ENCODE measurements around the gene TBK1.

Gene TBK1

GRCh38 chr12:64451687-64452558, at the start of gene TBK1:
TSS of gene TBK1 (plus strand) at chr12:64452120. CDS start at chr12:64455871, 3,751 bp downstream.
- peak; percentile 45 for DNase-seq

GRCh38 chr12:64402181-64402580, 49.7 kb upstream of the TBK1 start:
- no peak for DNase-seq

GRCh38 chr12:64403707-64404469, 48.0 kb upstream of the TBK1 start, which contains the start of gene XPOT:
TSS of gene XPOT (plus strand) at chr12:64404392. CDS start at chr12:64410036, 5,644 bp downstream.
- DNase-seq: peak; percentile 90

GRCh38 chr12:64404470-64405256, 47.3 kb upstream of the TBK1 start:
- DNase-seq: peak; percentile 45

- no peak for DNase-seq
Measured at GRCh38 chr12:64407342-64408223, 44.3 kb upstream of the TBK1 start.

GRCh38 chr12:64411427-64411826, 40.5 kb upstream of the TBK1 start:
- DNase-seq: no peak

GRCh38 chr12:64412459-64412858, 39.5 kb upstream of the TBK1 start:
- DNase-seq: no peak

GRCh38 chr12:64413884-64414283, 38.0 kb upstream of the TBK1 start:
- DNase-seq: no peak

GRCh38 chr12:64418209-64418608, 33.7 kb upstream of the TBK1 start:
- DNase-seq: no peak

- no peak for DNase-seq
Measured at GRCh38 chr12:64419696-64420095, 32.2 kb upstream of the TBK1 start.

- DNase-seq: no peak
Measured at GRCh38 chr12:64427988-64428387, 23.9 kb upstream of the TBK1 start.

GRCh38 chr12:64428956-64429355, 23.0 kb upstream of the TBK1 start:
- no peak for DNase-seq

- DNase-seq: no peak
Measured at GRCh38 chr12:64430886-64431285, 21.0 kb upstream of the TBK1 start.

GRCh38 chr12:64431791-64432190, 20.1 kb upstream of the TBK1 start:
- no peak for DNase-seq

- no peak for DNase-seq
Measured at GRCh38 chr12:64433915-64434314, 18.0 kb upstream of the TBK1 start.

GRCh38 chr12:64440100-64440499, 11.8 kb upstream of the TBK1 start:
- DNase-seq: no peak

- DNase-seq: no peak
Measured at GRCh38 chr12:64445490-64445889, 6.4 kb upstream of the TBK1 start.

GRCh38 chr12:64446295-64446694, 5.6 kb upstream of the TBK1 start:
- DNase-seq: no peak

- no peak for DNase-seq
Measured at GRCh38 chr12:64450057-64450640, 1.8 kb upstream of the TBK1 start.

- DNase-seq: no peak
Measured at GRCh38 chr12:64450711-64451486, 1.0 kb upstream of the TBK1 start.
